ENCODE measurements around the gene GMPPB. TPM values are rescaled to one million over a fixed set of nuclear protein-coding genes. Genes with fewer than 3 reads are reported as not detected.
"Not testable (repeated sequence)": the region's sequence is repeated elsewhere in the genome, so short reads cannot be mapped to it uniquely, and the experiment has no call there.

GMPPB gene
- total RNA-seq, 1 donor, result 21.0 TPM

GRCh38 chr3:49689046-49689907 is 34.5 kb downstream of the GMPPB start, which contains the start of the genes MST1 and RNF123:
TSS of gene MST1 (minus strand) at chr3:49689474. CDS start at chr3:49688691, 783 bp downstream.
TSS of gene RNF123 (plus strand) at chr3:49689557. CDS start at chr3:49691166, 1,609 bp downstream.
- H2AFZ ChIP-seq (ENCODE audit: low read length), result peak within 1 kb of the TSS; percentile 97
- peak within 1 kb of the TSS; percentile 88 for H3K4me2 ChIP-seq (ENCODE audit: insufficient read depth, low read length)
- H3K4me3 ChIP-seq (ENCODE audit: insufficient read depth, low read length), result peak within 1 kb of the TSS; percentile 98
- no peaks in the 10 kb centered on the region for H3K36me3 ChIP-seq (ENCODE audit: insufficient read depth, low read length)
- no peaks in the 10 kb centered on the region for H3K27me3 ChIP-seq (ENCODE audit: insufficient read depth, low read length)
- peak; percentile 98 for DNase-seq (ENCODE audit: insufficient read length, low spot score, missing footprints)
- peak; percentile 28 for TF ChIP-seq CTCF (IDR thresholded peaks at IDR 0.05; ENCODE audit: extremely low read depth, low read depth, low read length)
- peak within 1 kb of the TSS; percentile 71 for H3K27ac ChIP-seq (ENCODE audit: low read depth, low read length)
- H3K4me1 ChIP-seq (ENCODE audit: insufficient read depth, low read length), result peaks cover 11% of the 10 kb centered on the region
- H4K20me1 ChIP-seq (ENCODE audit: insufficient read depth, low read length), result peaks cover 4% of the 10 kb centered on the region
- no peaks in the 10 kb centered on the region for H3K9me3 ChIP-seq (ENCODE audit: low read depth, low read length)
- peaks cover 32% of the 10 kb centered on the region for H3K79me2 ChIP-seq (ENCODE audit: insufficient read depth, low read length)

- H3K27me3 ChIP-seq (ENCODE audit: insufficient read depth, low read length); H2AFZ ChIP-seq (ENCODE audit: low read length); H3K9me3 ChIP-seq (ENCODE audit: low read depth, low read length); H3K36me3 ChIP-seq (ENCODE audit: insufficient read depth, low read length); H4K20me1 ChIP-seq (ENCODE audit: insufficient read depth, low read length): not testable (repeated sequence)
- peaks cover 27% of the 10 kb centered on the region for H3K79me2 ChIP-seq (ENCODE audit: insufficient read depth, low read length)
- peaks cover 11% of the 10 kb centered on the region for H3K4me1 ChIP-seq (ENCODE audit: insufficient read depth, low read length)
- DNase-seq (ENCODE audit: insufficient read length, low spot score, missing footprints), result peak; percentile 52
- H3K27ac ChIP-seq (ENCODE audit: low read depth, low read length), result peak overlapping the region; percentile 71
- peak overlapping the region; percentile 98 for H3K4me3 ChIP-seq (ENCODE audit: insufficient read depth, low read length)
- H3K4me2 ChIP-seq (ENCODE audit: insufficient read depth, low read length), result peak overlapping the region; percentile 88
Measured at GRCh38 chr3:49688338-49689045, 35.3 kb downstream of the GMPPB start.

GRCh38 chr3:49687424-49687795 is 36.3 kb downstream of the GMPPB start:
- H4K20me1 ChIP-seq (ENCODE audit: insufficient read depth, low read length); H3K4me2 ChIP-seq (ENCODE audit: insufficient read depth, low read length); H2AFZ ChIP-seq (ENCODE audit: low read length); H3K4me3 ChIP-seq (ENCODE audit: insufficient read depth, low read length); H3K27ac ChIP-seq (ENCODE audit: low read depth, low read length); DNase-seq (ENCODE audit: insufficient read length, low spot score, missing footprints); H3K27me3 ChIP-seq (ENCODE audit: insufficient read depth, low read length); H3K9me3 ChIP-seq (ENCODE audit: low read depth, low read length): not testable (repeated sequence)
- peaks cover 23% of the 10 kb centered on the region for H3K79me2 ChIP-seq (ENCODE audit: insufficient read depth, low read length)
- peaks cover 14% of the 10 kb centered on the region for H3K36me3 ChIP-seq (ENCODE audit: insufficient read depth, low read length)
- peaks cover 11% of the 10 kb centered on the region for H3K4me1 ChIP-seq (ENCODE audit: insufficient read depth, low read length)

GRCh38 chr3:49686769-49687423 is 36.9 kb downstream of the GMPPB start:
- H2AFZ ChIP-seq (ENCODE audit: low read length); H3K27ac ChIP-seq (ENCODE audit: low read depth, low read length); H3K27me3 ChIP-seq (ENCODE audit: insufficient read depth, low read length); H4K20me1 ChIP-seq (ENCODE audit: insufficient read depth, low read length); H3K9me3 ChIP-seq (ENCODE audit: low read depth, low read length): not testable (repeated sequence)
- DNase-seq (ENCODE audit: insufficient read length, low spot score, missing footprints), result peak; percentile 71
- Histone ChIP-seq H3K79me2 (ENCODE audit: insufficient read depth, low read length) (peaks cover 23% of the 10 kb centered on the region), H3K36me3 (ENCODE audit: insufficient read depth, low read length) (peaks cover 19% of the 10 kb centered on the region), H3K4me2 (ENCODE audit: insufficient read depth, low read length) (peak overlapping the region; percentile 67), H3K4me3 (ENCODE audit: insufficient read depth, low read length) (peak overlapping the region; percentile 57), H3K4me1 (ENCODE audit: insufficient read depth, low read length) (peaks cover 11% of the 10 kb centered on the region)

- peaks cover 11% of the 10 kb centered on the region for H3K4me1 ChIP-seq (ENCODE audit: insufficient read depth, low read length)
- peaks cover 20% of the 10 kb centered on the region for H3K79me2 ChIP-seq (ENCODE audit: insufficient read depth, low read length)
- H3K4me3 ChIP-seq (ENCODE audit: insufficient read depth, low read length), result peak overlapping the region; percentile 57
- peaks cover 24% of the 10 kb centered on the region for H3K36me3 ChIP-seq (ENCODE audit: insufficient read depth, low read length)
- H3K4me2 ChIP-seq (ENCODE audit: insufficient read depth, low read length), result peak overlapping the region; percentile 67
- not testable (repeated sequence) for H3K27ac ChIP-seq (ENCODE audit: low read depth, low read length); H3K9me3 ChIP-seq (ENCODE audit: low read depth, low read length); H4K20me1 ChIP-seq (ENCODE audit: insufficient read depth, low read length); H3K27me3 ChIP-seq (ENCODE audit: insufficient read depth, low read length); H2AFZ ChIP-seq (ENCODE audit: low read length)
- peak; percentile 77 for DNase-seq (ENCODE audit: insufficient read length, low spot score, missing footprints)
Measured at GRCh38 chr3:49686346-49686745, 37.4 kb downstream of the GMPPB start.

GRCh38 chr3:49685846-49686245 is 37.9 kb downstream of the GMPPB start:
- not testable (repeated sequence) for H3K27ac ChIP-seq (ENCODE audit: low read depth, low read length); H2AFZ ChIP-seq (ENCODE audit: low read length); H4K20me1 ChIP-seq (ENCODE audit: insufficient read depth, low read length); H3K4me3 ChIP-seq (ENCODE audit: insufficient read depth, low read length); H3K27me3 ChIP-seq (ENCODE audit: insufficient read depth, low read length); DNase-seq (ENCODE audit: insufficient read length, low spot score, missing footprints); H3K4me2 ChIP-seq (ENCODE audit: insufficient read depth, low read length); H3K9me3 ChIP-seq (ENCODE audit: low read depth, low read length)
- Histone ChIP-seq H3K4me1 (ENCODE audit: insufficient read depth, low read length) (peaks cover 11% of the 10 kb centered on the region), H3K36me3 (ENCODE audit: insufficient read depth, low read length) (peaks cover 29% of the 10 kb centered on the region), H3K79me2 (ENCODE audit: insufficient read depth, low read length) (peaks cover 15% of the 10 kb centered on the region)

GRCh38 chr3:49685103-49685502 is 38.6 kb downstream of the GMPPB start:
- not testable (repeated sequence) for H3K27ac ChIP-seq (ENCODE audit: low read depth, low read length)

More at GRCh38 chr3:49685103-49685502, 38.6 kb downstream of the GMPPB start:
- not testable (repeated sequence) for H2AFZ ChIP-seq (ENCODE audit: low read length); H3K4me3 ChIP-seq (ENCODE audit: insufficient read depth, low read length); H3K4me1 ChIP-seq (ENCODE audit: insufficient read depth, low read length); H3K4me2 ChIP-seq (ENCODE audit: insufficient read depth, low read length); DNase-seq (ENCODE audit: insufficient read length, low spot score, missing footprints); H3K9me3 ChIP-seq (ENCODE audit: low read depth, low read length); H3K79me2 ChIP-seq (ENCODE audit: insufficient read depth, low read length); H3K27me3 ChIP-seq (ENCODE audit: insufficient read depth, low read length); H4K20me1 ChIP-seq (ENCODE audit: insufficient read depth, low read length)
- H3K36me3 ChIP-seq (ENCODE audit: insufficient read depth, low read length), result peaks cover 37% of the 10 kb centered on the region

Data from osteoblast (primary cell).